ENCODE data around the gene DENND1A. TPM values are rescaled to one million over a fixed set of nuclear protein-coding genes. Genes with fewer than 3 reads are reported as not detected.

Gene DENND1A
- total RNA-seq, 4 donors from 2014 or later: 15.8 to 33.5 (median 23.9) TPM

- H3K4me3 ChIP-seq: no peak overlapping the region
- H3K9me3 ChIP-seq: no peaks in the 10 kb centered on the region
- TF ChIP-seq EP300 (IDR thresholded peaks at IDR 0.05) (no peak), POLR2A (IDR thresholded peaks at IDR 0.05) (no peak), POLR2AphosphoS5 (IDR thresholded peaks at IDR 0.05) (no peak)
- TF ChIP-seq, protein P1, sequence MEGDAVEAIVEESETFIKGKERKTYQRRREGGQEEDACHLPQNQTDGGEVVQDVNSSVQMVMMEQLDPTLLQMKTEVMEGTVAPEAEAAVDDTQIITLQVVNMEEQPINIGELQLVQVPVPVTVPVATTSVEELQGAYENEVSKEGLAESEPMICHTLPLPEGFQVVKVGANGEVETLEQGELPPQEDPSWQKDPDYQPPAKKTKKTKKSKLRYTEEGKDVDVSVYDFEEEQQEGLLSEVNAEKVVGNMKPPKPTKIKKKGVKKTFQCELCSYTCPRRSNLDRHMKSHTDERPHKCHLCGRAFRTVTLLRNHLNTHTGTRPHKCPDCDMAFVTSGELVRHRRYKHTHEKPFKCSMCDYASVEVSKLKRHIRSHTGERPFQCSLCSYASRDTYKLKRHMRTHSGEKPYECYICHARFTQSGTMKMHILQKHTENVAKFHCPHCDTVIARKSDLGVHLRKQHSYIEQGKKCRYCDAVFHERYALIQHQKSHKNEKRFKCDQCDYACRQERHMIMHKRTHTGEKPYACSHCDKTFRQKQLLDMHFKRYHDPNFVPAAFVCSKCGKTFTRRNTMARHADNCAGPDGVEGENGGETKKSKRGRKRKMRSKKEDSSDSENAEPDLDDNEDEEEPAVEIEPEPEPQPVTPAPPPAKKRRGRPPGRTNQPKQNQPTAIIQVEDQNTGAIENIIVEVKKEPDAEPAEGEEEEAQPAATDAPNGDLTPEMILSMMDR (IDR thresholded peaks at IDR 0.05): no peak
- no peaks in the 10 kb centered on the region for H3K4me1 ChIP-seq
- no peak overlapping the region for H3K27ac ChIP-seq
- no peaks in the 10 kb centered on the region for H3K27me3 ChIP-seq
- H3K36me3 ChIP-seq: no peaks in the 10 kb centered on the region
- no peak for DNase-seq (ENCODE audit: low spot score in 2 of 2)
- 84% methylated on average over 7 of the region's 7 CpGs for WGBS
These were observed 424.4 kb downstream of the DENND1A start for GRCh38 chr9:123505496-123505895.

DNA sequence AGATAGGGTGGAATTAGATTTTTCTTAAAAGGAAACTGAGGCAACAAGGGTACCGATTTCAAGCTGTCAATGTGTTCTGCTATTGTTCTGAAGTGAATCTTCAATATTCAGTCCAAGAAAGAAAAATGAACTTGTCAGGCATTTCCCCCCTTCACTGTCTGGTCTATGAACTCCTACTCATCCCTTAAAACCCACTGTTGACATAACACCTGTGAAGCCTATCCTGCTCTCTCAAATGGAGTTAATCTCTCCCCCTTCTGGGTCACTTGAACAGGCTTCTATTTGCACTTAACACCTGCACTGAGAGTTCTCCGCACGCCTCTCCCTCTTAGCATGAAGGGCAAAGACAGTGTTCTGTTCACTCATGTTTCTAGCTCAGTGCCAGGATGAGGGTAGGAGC lies 429.6 kb downstream of the DENND1A start:
- TF ChIP-seq POLR2A (IDR thresholded peaks at IDR 0.05): no peak
- no peak for TF ChIP-seq POLR2AphosphoS5 (IDR thresholded peaks at IDR 0.05)
- TF ChIP-seq, protein P1 (IDR thresholded peaks at IDR 0.05): no peak
- no peak for TF ChIP-seq EP300 (IDR thresholded peaks at IDR 0.05)
- Histone ChIP-seq H3K27ac (no peak overlapping the region), H3K36me3 (no peaks in the 10 kb centered on the region), H3K4me3 (no peak overlapping the region), H3K27me3 (no peaks in the 10 kb centered on the region), H3K4me1 (no peaks in the 10 kb centered on the region), H3K9me3 (no peaks in the 10 kb centered on the region)
- WGBS: 76% methylated on average over 3 of the region's 3 CpGs
- DNase-seq (ENCODE audit: low spot score in 2 of 2): no peak

- Histone ChIP-seq H3K27me3 (no peaks in the 10 kb centered on the region), H3K9me3 (no peaks in the 10 kb centered on the region), H3K27ac (no peak overlapping the region), H3K4me3 (no peak overlapping the region), H3K36me3 (no peaks in the 10 kb centered on the region), H3K4me1 (no peaks in the 10 kb centered on the region)
- TF ChIP-seq POLR2A (IDR thresholded peaks at IDR 0.05) (no peak), POLR2AphosphoS5 (IDR thresholded peaks at IDR 0.05) (no peak), EP300 (IDR thresholded peaks at IDR 0.05) (no peak)
- TF ChIP-seq, protein P1 (IDR thresholded peaks at IDR 0.05): no peak
- WGBS: 94% methylated on average over 1 of the region's 1 CpG
- DNase-seq (ENCODE audit: low spot score in 2 of 2): no peak
These were observed 432.1 kb downstream of the DENND1A start for GRCh38 chr9:123497830-123498229.

DNA sequence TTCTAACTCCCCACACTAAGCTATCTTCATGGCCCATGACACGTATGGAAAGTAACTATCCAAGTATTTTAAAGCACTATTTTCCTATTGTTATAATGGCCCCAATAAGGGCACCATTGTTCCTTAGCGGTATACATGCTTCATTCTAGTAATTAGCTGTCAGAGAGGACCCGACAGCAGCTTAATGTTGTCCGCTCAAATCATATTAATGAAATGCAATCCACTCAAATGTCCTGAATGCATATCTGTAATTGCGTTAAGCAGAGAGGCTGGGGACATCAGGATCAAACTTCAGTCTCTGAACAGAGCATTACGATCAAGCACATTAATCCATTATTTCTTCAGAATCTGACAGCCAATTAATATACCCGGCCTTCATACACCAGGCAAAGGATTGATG lies 434.2 kb downstream of the DENND1A start:
- Histone ChIP-seq H3K27ac (no peak overlapping the region), H3K27me3 (no peaks in the 10 kb centered on the region), H3K36me3 (no peaks in the 10 kb centered on the region), H3K4me3 (no peak overlapping the region), H3K9me3 (no peaks in the 10 kb centered on the region), H3K4me1 (no peaks in the 10 kb centered on the region)
- WGBS: 97% methylated on average over 7 of the region's 7 CpGs
- DNase-seq (ENCODE audit: low spot score in 2 of 2): no peak
- TF ChIP-seq POLR2AphosphoS5 (IDR thresholded peaks at IDR 0.05) (no peak), POLR2A (IDR thresholded peaks at IDR 0.05) (no peak), EP300 (IDR thresholded peaks at IDR 0.05) (no peak)
- TF ChIP-seq, protein P1 (IDR thresholded peaks at IDR 0.05): no peak

- Histone ChIP-seq H3K27ac (no peak overlapping the region), H3K27me3 (no peaks in the 10 kb centered on the region), H3K4me3 (no peak overlapping the region), H3K9me3 (no peaks in the 10 kb centered on the region), H3K4me1 (no peaks in the 10 kb centered on the region), H3K36me3 (no peaks in the 10 kb centered on the region)
- DNase-seq (ENCODE audit: low spot score in 2 of 2): no peak
- 91% methylated on average over 8 of the region's 8 CpGs for WGBS
- no peak for TF ChIP-seq EP300 (IDR thresholded peaks at IDR 0.05)
- TF ChIP-seq, protein P1 (IDR thresholded peaks at IDR 0.05): no peak
- TF ChIP-seq POLR2AphosphoS5 (IDR thresholded peaks at IDR 0.05): no peak
- TF ChIP-seq POLR2A (IDR thresholded peaks at IDR 0.05): no peak
These were observed 436.3 kb downstream of the DENND1A start for GRCh38 chr9:123493627-123494026.
